GM18519 (cell line): ENCODE measurements around the gene WDR44.
"Not testable (repeated sequence)": the region's sequence is repeated elsewhere in the genome, so short reads cannot be mapped to it uniquely, and the experiment has no call there.

Experiments used
- ATAC-seq: cut with Tn5 transposase; IDR thresholded peaks from one replicate; pipeline ENCODE4 v1.9.1; 2021; ENCODE audit warnings: mild to moderate bottlenecking, moderate library complexity; ENCODE audit not compliant: unreplicated experiment, low FRiP score

WDR44 gene, protein sequence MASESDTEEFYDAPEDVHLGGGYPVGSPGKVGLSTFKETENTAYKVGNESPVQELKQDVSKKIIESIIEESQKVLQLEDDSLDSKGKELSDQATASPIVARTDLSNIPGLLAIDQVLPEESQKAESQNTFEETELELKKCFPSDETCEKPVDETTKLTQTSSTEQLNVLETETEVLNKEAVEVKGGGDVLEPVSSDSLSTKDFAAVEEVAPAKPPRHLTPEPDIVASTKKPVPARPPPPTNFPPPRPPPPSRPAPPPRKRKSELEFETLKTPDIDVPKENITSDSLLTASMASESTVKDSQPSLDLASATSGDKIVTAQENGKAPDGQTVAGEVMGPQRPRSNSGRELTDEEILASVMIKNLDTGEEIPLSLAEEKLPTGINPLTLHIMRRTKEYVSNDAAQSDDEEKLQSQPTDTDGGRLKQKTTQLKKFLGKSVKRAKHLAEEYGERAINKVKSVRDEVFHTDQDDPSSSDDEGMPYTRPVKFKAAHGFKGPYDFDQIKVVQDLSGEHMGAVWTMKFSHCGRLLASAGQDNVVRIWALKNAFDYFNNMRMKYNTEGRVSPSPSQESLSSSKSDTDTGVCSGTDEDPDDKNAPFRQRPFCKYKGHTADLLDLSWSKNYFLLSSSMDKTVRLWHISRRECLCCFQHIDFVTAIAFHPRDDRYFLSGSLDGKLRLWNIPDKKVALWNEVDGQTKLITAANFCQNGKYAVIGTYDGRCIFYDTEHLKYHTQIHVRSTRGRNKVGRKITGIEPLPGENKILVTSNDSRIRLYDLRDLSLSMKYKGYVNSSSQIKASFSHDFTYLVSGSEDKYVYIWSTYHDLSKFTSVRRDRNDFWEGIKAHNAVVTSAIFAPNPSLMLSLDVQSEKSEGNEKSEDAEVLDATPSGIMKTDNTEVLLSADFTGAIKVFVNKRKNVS

GRCh38 chrX:118345464-118346257 lies at the start of gene WDR44:
Gene WDR44, plus strand, starts transcription at chrX:118346106. Its CDS starts 398 bp downstream, at chrX:118346504.
- peak; percentile 88 for ATAC-seq

DNA sequence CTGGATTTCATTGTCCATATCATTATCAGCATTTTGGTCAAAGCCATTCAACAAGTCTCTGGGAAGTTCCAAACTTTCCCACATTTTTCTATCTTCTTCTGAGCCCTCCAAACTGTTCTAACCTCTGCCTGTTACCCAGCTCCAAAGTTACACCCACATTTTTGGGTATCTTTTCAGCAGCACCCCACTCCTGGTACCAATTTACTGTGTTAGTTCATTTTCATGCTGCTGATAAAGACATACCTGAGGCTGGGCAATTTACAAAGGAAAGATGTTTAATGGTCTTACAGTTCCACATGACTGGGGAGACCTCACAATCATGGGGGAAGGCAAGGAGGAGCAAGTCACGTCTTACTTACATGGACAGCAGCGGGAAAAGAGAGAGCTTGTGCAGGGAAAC lies 40.1 kb upstream of the WDR44 start:
- ATAC-seq = not testable (repeated sequence)

- ATAC-seq = no peak
Measured at GRCh38 chrX:118315529-118315928, 30.4 kb upstream of the WDR44 start.

- no peak for ATAC-seq
Measured at GRCh38 chrX:118324588-118324987, 21.3 kb upstream of the WDR44 start.

DNA sequence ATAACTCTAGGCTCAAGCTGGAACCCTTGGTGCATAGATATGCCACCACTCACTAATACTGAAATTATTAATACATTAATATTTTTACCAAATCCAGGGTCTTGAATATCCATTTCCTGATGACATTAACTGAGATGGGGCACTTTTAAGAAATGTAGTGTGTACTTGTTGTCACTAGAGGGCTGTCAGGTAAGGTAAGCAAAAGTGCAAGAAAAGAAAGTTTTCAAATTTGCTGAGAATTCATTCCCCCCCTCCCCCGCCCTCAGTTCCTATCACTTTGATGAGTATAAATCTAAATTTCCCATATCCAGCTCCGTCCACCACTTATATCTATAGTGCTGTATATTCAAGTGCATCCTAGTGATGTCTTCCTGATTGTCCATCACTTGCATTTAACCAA lies 20.5 kb upstream of the WDR44 start:
- no peak for ATAC-seq

DNA sequence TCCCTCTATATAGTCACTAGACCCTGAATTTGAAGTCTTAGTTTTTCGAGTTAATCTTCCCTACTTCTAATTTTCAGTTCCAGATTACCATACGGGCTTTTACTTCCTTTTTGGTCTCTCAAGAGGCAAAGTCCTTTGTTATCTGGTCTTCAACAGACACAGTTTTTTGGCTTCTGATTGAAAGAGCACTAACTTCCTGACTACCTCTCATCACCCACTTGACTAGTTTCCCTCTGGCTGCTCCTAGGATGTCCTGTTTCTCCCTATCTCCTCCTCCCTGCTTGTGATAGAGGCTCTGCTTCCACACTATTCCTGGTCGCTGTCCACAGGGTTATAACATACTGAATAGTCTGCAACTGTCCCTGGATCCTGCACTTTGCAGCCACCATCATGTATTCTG lies 16.7 kb upstream of the WDR44 start:
- no peak for ATAC-seq

- no peak for ATAC-seq
Measured at GRCh38 chrX:118337687-118338086, 8.2 kb upstream of the WDR44 start.

- ATAC-seq = no peak
Measured at GRCh38 chrX:118338930-118339329, 7.0 kb upstream of the WDR44 start.

GRCh38 chrX:118345045-118345463 lies 852 bp upstream of the WDR44 start:
- no peak for ATAC-seq

GRCh38 chrX:118346258-118347094 lies 570 bp downstream of the WDR44 start:
- peak; percentile 11 for ATAC-seq

DNA sequence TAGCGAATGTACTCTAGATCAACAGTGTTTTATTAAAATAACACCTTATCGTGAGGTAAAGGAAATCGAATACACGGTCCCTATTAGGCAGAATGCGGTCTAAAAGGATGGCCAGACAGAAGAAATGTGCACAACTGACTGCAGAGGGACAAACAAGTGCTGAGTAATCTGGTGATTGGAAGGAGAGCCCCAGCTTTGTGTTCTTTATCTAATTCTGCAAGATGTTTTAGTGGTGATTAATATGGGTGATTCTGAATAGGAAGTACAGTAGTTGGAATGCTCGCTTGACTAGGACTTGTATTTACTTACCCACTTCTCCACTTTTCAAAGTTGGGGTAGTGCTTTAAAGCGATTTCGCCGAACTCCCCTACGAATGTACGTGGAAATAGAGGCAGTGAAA lies 1.2 kb downstream of the WDR44 start:
- no peak for ATAC-seq

- ATAC-seq = no peak
Measured at GRCh38 chrX:118347736-118348135, 1.8 kb downstream of the WDR44 start.

- no peak for ATAC-seq
Measured at GRCh38 chrX:118348186-118348810, 2.4 kb downstream of the WDR44 start.

DNA sequence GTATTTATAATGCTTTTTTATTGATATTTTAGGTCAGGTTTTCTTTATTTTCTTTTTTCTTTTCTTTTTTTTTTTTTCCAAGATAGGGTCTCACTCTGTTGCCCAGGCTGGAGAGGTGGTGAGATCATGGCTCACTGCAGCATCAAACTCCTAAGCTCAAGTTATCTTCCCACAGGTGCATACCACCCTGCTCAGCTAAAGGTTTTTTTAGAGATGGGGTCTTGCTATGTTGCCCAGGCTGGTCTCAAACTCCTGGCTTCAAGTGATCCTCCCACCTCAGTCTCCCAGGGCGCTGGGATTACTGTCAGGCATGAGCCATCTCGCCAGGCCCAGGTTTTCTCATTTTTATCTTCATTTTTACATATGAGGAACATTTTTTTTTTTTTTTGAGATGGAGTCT lies 3.3 kb downstream of the WDR44 start:
- ATAC-seq = no peak

GRCh38 chrX:118350221-118350620 lies 4.3 kb downstream of the WDR44 start:
- ATAC-seq = no peak

DNA sequence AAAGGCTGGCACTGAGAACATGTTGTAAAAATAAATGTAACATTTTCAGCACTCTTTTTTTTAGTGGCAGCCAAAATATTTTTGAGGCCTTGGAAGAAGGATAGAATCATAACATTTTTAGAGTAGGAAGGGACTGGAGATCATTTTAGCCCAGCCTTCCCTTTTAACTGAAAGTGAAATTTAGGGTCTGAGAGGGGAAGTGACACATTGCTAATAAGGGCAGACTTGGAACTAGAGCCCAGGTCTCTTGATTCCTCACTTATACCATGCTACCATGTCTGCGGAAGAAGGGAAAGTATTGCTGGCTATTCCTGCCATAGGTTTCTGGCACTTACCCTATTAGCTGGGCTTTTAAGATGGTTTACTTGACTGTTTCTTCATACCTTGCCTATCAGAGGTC lies 4.8 kb downstream of the WDR44 start:
- no peak for ATAC-seq

DNA sequence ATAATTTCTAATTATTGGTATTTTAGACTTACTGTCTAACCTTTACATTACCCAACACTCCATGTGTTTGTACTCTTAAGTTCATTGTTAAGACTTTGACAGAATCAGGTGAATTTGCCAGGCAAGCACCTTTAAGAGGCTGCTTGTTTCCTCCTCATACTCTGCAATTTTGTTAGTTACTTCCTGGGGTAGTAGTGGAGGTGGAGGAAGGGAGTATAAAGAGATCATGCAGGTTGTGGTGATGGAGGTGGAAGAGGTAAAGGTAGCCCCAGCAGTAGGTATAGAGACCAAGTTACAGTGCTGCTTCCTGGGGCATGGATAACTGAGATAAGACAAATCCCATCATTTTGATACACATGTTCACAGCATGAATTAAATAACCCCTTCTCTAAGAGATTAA lies 6.7 kb downstream of the WDR44 start:
- ATAC-seq = no peak

DNA sequence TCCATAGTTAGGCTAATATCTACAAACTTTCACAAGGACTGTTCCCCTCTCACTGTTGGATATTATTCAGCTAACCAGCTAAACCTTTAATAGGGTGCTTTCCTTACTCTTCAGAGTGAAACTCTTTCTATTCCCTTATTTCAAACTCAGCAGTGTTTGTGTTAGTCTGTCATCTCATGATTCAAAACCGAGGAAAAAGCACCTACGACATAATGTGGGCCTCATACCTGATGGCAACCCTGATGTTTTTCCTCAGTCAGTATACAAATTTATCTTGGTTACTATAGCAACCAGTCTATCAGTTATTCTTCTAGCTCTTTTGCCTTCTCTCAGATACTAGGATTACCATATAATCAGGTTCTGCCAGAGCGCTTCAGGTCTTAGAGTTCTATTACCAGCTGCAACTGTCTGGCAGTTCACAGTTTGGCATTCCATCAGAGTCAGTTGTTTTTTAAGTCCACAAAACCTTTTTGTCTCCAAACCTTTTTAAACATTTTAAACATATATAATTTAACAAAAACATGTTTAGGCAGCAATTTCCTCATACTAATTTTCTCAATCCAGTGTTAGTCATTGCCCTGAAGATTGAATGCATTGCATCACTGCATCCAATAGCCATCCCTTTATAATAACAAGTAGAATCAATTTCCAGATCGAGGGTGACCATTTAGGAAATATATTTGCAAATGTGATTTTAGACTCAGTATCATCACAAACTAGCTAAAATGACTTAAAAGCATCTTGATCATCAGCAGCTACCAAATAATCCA lies 7.4 kb downstream of the WDR44 start:
- no peak for ATAC-seq
